ENCODE results near the gene PPFIA2. TPM values are rescaled to one million over a fixed set of nuclear protein-coding genes. Genes with fewer than 3 reads are reported as not detected.
"Not testable (repeated sequence)": the region's sequence is repeated elsewhere in the genome, so short reads cannot be mapped to it uniquely, and the experiment has no call there.

PPFIA2 gene
- total RNA-seq, 2 donors from 2014 or later, result not detected

DNA sequence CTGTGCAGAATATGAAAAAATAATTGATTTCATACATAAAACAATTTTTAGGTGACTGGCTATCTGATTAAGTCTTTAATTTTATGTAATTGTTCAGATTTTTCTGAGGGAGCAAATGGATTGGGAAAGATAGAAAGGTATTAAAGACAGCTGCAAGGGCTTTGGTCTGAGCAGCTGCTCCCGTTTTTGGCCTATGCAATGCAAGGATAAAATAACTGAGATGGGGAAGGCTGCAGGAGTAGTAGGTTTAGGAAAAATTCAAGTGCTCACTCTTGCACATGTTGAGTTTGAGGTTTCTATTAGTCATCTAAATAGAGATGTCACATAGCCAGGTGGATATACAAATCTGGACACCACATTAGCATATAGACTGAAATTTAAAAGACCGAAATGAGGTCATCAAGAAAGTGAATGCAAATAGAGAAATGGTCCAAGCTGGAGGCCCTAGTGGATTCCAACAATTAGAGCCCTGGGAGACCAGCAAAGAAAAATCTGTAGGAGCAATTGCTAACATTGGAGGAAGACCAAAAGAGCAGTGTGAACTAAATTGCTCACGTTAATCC, 144.0 kb downstream of the PPFIA2 start:
- no peak overlapping the region for H3K27ac Mint-ChIP-seq
- no peak for ATAC-seq (replicated peaks)
- no peak overlapping the region for H3K4me3 Mint-ChIP-seq
- H3K36me3 Mint-ChIP-seq (ENCODE audit: low read depth), result no peaks in the 10 kb centered on the region
- peaks cover 3% of the 10 kb centered on the region for H3K27me3 Mint-ChIP-seq
- no peaks in the 10 kb centered on the region for H3K4me1 Mint-ChIP-seq
- no peaks in the 10 kb centered on the region for H3K9me3 Mint-ChIP-seq

DNA sequence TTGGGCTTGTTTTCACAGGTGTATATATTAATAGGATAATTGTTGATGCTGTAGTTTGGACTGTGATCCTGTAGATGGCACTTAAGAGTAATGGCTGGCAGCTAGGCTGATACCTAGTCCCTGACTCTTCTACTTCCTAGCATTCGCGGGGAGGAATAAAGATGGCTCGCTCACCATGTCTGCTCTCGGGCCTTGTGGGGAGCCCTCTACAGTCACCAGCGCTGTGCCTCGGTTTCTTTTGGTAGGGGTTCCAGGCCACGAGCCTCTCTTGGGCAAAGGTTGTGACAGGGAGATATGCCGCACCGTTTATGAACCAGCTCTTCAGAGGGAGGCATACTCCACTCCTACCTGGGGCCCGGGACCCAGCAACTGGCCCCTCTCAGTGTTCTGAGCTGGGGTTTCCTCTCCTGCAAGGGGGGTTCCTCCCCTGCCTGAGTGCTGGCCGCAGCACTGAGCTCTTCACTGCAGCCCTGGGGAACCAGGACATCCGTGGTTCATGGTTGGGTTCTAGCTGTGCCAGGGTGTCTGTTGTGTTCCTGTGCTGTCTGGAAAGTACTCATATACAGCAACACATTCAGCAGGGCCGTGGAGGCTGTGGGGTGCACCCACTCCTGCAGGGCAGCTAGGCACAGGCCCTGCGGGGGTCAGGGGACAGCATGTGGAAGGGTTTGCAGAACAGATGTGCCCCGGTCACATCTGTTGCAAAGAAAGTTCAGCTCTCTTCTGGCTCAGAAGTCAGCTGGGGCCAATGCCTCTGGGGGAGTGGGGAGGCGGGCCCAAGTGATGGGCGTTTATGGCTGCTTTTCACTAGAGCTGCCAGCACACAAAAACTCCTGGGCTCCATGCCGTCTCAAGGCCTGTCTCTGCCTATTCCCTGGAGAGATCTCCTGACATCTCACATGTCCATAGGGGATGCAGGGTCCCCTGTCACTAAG, 147.9 kb downstream of the PPFIA2 start:
- no peak for ATAC-seq (replicated peaks)
- H3K36me3 Mint-ChIP-seq (ENCODE audit: low read depth), result no peaks in the 10 kb centered on the region
- no peak overlapping the region for H3K27ac Mint-ChIP-seq
- no peaks in the 10 kb centered on the region for H3K9me3 Mint-ChIP-seq
- H3K27me3 Mint-ChIP-seq, result peaks cover 3% of the 10 kb centered on the region
- H3K4me3 Mint-ChIP-seq, result no peak overlapping the region
- H3K4me1 Mint-ChIP-seq, result no peaks in the 10 kb centered on the region

DNA sequence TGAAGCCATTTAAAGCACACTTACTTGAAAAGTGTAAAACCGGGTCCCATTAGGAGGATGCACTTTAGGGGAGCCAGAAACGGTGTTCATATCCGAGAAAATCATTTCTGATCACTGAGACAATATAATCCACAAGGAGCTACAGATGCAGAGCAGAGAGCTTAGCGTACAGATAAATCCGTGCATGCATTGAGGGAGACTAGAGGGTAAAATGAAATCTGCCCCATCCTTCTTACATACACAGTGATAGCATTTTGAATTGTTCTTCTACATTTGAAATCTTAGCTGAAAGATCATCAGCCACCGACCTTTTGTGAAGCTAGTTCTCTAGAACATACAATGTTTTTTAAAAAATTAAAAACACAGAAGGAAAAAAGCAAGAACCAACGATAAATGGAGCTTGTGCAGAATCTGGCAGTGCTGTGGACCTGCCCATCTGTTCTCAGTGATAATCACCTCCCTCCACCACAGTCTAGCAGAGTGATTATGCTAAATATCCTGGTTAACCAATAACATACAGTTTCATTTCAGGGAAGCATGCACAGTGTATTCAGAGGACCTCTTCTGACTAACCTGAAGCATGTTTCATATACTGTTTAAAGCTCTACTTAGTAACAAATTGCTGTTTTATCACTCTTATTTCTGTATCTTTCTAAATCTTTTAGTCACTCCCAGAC, 161.1 kb downstream of the PPFIA2 start:
- Mint-ChIP-seq H3K4me3 (no peak overlapping the region), H3K27me3 (peaks cover 3% of the 10 kb centered on the region), H3K4me1 (no peaks in the 10 kb centered on the region), H3K36me3 (ENCODE audit: low read depth) (no peaks in the 10 kb centered on the region), H3K9me3 (no peaks in the 10 kb centered on the region), H3K27ac (no peak overlapping the region)
- ATAC-seq (replicated peaks), result no peak

DNA sequence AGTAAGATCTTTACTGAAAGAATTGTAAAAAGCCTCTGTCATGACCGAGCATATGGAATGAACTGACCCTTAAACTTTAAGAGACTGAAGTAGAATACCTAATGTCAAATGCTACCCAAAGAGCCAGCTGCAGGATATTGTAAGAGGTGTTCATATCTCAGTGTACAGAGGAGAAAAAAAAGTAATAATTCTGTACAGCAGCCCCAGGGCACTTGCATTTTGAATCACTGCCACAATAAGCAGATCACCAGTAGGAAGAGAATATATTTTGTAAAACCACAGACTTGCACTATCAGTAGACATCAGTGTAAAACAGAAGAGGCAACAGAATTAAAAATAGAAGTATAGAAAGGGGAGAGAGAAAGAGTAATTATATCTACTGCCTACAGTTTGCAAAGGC, 162.6 kb downstream of the PPFIA2 start:
- no peak for ATAC-seq (replicated peaks)
- Mint-ChIP-seq H3K4me3 (no peak overlapping the region), H3K4me1 (no peaks in the 10 kb centered on the region), H3K27me3 (peaks cover 3% of the 10 kb centered on the region), H3K27ac (no peak overlapping the region), H3K9me3 (no peaks in the 10 kb centered on the region), H3K36me3 (ENCODE audit: low read depth) (no peaks in the 10 kb centered on the region)

DNA sequence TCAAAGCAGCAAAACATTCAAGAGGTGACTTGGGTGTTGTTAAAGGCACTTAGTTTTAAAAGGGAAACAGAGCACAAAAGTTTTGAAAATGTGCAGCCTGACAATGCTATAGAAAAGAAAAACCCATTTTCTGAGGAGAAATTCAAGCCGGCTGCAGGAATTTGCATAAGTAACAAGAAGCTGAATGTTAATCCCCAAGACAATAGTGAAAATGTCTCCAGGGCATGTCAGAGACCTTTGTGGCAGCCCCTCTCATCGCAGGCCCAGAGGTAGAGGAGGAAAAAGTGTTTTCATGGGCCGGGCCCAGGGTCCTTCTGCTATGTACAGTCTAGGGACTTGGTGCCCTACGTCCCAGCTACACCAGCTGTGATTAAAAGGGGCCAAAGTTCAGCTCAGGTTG, 167.9 kb downstream of the PPFIA2 start:
- Mint-ChIP-seq H3K27ac (no peak overlapping the region), H3K36me3 (ENCODE audit: low read depth) (no peaks in the 10 kb centered on the region), H3K9me3 (peaks cover 6% of the 10 kb centered on the region), H3K27me3 (peaks cover 3% of the 10 kb centered on the region), H3K4me3 (no peak overlapping the region), H3K4me1 (no peaks in the 10 kb centered on the region)
- no peak for ATAC-seq (replicated peaks)

DNA sequence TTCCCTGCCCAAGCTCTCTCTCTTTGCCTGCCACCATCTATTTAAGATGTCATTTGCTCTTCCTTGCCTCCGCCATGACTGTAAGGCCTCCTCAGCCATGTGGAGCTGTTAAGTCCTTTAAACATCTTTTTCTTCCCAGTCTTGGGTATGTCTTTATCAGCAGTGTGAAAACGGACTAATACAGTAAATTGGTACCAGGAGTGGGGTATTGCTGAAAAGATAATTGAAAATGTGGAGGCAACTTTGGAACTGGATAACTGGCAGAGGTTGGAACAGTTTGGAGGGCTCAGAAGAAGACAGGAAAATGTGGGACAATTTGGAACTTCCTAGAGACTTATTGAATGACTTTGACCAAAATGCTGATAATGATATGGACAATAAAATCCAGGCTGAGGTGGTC, 168.4 kb downstream of the PPFIA2 start:
- ATAC-seq (replicated peaks); H3K9me3 Mint-ChIP-seq; H3K4me1 Mint-ChIP-seq; H3K36me3 Mint-ChIP-seq (ENCODE audit: low read depth); H3K27me3 Mint-ChIP-seq; H3K27ac Mint-ChIP-seq; H3K4me3 Mint-ChIP-seq: not testable (repeated sequence)

DNA sequence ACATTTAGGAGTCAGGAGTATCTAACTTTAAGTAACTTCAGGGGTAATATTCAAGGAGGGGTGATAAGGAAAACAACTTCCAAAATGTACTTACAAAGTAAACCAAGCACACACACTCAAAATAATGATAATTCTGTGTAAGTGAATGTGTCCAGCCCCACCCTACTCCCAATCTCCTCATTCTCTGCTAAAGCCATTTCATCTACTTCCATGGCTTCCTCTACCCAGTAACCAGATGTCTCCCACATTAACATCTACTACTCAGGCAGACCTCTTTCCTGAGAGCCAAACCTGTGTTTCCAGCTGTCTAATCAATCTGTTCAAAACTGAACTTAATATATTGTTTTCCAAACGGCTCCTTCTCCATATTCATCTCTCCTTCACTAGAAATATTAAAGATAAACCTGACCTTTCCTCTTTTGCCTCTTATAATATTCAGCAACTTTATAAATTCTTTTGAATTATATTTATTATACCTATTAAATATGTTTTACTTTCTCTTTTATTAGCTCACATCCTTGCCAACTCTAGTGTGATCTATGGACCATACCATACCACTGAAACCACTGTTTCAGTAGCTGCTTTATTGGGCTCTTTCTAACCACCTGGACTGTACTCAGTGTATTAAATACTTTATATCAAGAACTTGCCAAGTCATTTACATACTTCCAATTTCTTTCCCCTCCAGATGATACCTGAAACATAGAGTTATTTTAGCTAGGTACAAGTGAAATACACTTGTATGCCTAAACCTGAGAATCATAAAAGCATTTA, 170.7 kb downstream of the PPFIA2 start:
- H3K9me3 Mint-ChIP-seq, result peaks cover 6% of the 10 kb centered on the region

DNA sequence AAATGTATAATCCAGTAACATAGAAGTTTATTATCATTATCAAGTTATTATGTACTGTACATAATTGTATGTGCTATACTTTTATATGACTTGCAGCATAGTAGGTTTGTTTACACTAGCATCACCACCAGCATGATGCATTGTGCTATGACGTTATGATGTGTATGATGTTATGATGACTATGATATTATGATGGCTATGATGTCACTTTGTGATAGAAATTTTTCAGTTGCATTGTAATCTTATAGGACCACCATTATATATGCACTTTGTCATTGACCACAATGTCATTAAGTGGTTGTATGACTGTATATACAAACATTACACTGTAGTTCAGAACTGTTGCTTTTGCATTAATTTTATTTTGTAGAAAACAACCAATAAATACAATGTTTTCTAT, 173.4 kb downstream of the PPFIA2 start:
- no peaks in the 10 kb centered on the region for H3K4me1 Mint-ChIP-seq
- no peak overlapping the region for H3K4me3 Mint-ChIP-seq
- H3K36me3 Mint-ChIP-seq (ENCODE audit: low read depth), result no peaks in the 10 kb centered on the region
- no peaks in the 10 kb centered on the region for H3K27me3 Mint-ChIP-seq
- H3K27ac Mint-ChIP-seq, result no peak overlapping the region
- H3K9me3 Mint-ChIP-seq, result peaks cover 3% of the 10 kb centered on the region
- ATAC-seq (replicated peaks), result no peak

More for the DNA sequence above, 170.7 kb downstream of the PPFIA2 start:
- no peaks in the 10 kb centered on the region for H3K36me3 Mint-ChIP-seq (ENCODE audit: low read depth)
- no peak overlapping the region for H3K27ac Mint-ChIP-seq
- H3K4me1 Mint-ChIP-seq, result no peaks in the 10 kb centered on the region
- no peak overlapping the region for H3K4me3 Mint-ChIP-seq
- no peak for ATAC-seq (replicated peaks)
- no peaks in the 10 kb centered on the region for H3K27me3 Mint-ChIP-seq

DNA sequence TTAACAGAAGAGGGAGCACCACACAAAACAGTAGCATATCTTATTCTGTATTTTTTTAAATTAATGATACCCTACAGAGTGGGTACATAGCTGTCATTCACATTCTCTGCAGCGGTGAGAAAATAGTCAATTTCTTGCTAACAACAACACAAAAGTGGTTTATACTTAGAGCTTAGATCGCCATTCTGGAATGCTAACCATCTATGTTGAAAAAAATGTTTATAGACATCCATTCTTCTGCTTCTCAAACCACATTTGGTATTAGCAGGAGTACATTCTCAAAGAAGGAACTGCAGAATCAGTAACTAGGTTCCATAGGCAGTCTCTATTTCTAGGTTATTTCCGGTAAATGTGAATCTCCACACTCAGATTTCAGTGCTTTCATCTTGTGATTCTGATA, 185.9 kb downstream of the PPFIA2 start:
- Mint-ChIP-seq H3K36me3 (ENCODE audit: low read depth) (no peaks in the 10 kb centered on the region), H3K4me3 (no peak overlapping the region), H3K27ac (no peak overlapping the region), H3K27me3 (no peaks in the 10 kb centered on the region), H3K4me1 (no peaks in the 10 kb centered on the region), H3K9me3 (no peaks in the 10 kb centered on the region)
- ATAC-seq (replicated peaks), result no peak

DNA sequence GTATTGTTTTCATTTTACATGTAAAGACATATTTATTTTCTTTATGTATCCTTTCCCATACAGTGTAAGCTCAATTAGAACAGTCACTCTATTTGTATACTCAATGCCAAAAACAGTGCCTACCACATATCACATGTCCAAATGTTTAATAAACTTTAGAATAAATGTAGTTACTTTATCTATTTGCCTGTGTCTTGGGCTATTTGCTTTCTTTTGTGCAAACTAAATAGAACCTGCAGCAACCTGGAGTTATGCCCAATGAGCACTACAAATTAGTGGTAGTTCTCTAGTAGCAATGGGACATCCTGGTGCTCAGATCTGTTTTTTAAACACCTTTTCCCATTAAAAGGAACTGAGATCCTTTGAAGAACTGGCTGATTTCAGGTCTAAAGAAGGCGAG, 186.7 kb downstream of the PPFIA2 start:
- H3K36me3 Mint-ChIP-seq (ENCODE audit: low read depth), result no peaks in the 10 kb centered on the region
- no peaks in the 10 kb centered on the region for H3K27me3 Mint-ChIP-seq
- no peak overlapping the region for H3K27ac Mint-ChIP-seq
- no peak overlapping the region for H3K4me3 Mint-ChIP-seq
- no peaks in the 10 kb centered on the region for H3K9me3 Mint-ChIP-seq
- H3K4me1 Mint-ChIP-seq, result no peaks in the 10 kb centered on the region
- no peak for ATAC-seq (replicated peaks)

DNA sequence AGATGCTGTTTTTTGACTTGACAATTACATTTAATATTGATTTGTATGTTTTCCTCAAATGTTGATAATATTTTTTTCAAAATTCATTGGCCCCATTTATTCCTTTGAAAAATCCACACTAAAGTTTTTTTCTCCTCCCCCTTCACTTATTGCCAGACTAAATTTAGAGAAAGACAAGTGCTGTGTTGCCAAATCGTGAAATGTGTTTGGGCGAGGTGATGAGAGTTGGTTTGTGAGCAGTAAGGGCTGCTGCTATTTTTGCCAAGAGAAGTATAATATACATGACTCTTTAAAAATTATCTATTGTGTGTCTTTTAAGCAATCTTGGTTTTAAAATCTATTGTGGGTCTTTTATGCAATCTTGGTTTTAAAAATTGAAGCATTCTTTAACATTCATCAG, 188.9 kb downstream of the PPFIA2 start:
- H3K27ac Mint-ChIP-seq, result no peak overlapping the region
- ATAC-seq (replicated peaks), result no peak
- no peak overlapping the region for H3K4me3 Mint-ChIP-seq
- no peaks in the 10 kb centered on the region for H3K9me3 Mint-ChIP-seq
- no peaks in the 10 kb centered on the region for H3K27me3 Mint-ChIP-seq
- H3K36me3 Mint-ChIP-seq (ENCODE audit: low read depth), result no peaks in the 10 kb centered on the region
- H3K4me1 Mint-ChIP-seq, result no peaks in the 10 kb centered on the region

DNA sequence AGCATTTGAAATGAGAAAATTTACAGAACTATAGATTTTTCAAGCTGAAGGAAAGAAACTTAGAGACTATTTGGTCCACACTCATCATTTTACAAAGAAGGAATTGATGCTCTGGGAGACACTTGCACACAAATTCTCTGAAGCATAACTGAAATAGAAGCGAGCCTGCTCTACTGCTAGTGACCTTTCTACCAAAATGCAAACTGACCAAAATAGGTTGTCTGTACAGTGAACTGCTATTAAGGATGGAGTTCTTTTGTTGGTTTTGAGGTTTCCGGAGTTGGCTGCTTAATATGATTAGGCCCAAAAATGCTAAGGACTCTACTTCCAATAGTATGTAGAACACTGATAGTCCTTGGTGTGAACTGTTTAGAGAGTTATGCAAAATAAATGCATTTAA, 194.9 kb downstream of the PPFIA2 start:
- no peaks in the 10 kb centered on the region for H3K4me1 Mint-ChIP-seq
- no peak overlapping the region for H3K27ac Mint-ChIP-seq
- ATAC-seq (replicated peaks), result no peak
- no peak overlapping the region for H3K4me3 Mint-ChIP-seq
- no peaks in the 10 kb centered on the region for H3K9me3 Mint-ChIP-seq
- H3K27me3 Mint-ChIP-seq, result no peaks in the 10 kb centered on the region
- H3K36me3 Mint-ChIP-seq (ENCODE audit: low read depth), result no peaks in the 10 kb centered on the region

DNA sequence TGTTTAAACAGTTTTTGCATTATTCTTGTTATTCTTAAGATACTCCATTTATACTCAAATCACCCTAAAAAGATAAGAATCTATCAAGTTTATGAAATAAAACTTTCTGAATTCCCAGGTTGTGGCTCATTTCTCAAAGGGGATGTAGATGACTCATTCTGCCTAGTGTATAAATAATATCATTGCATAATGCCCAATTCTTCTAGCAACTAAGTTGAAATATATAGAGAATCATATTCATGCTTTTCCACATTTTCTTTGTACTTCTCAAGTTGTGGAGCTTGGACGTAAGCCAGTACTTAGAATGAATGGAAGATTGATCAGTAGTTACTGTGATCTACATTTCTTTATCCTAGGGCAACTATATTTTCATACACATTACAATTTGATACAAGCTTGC, 201.1 kb downstream of the PPFIA2 start:
- Mint-ChIP-seq H3K4me3 (no peak overlapping the region), H3K36me3 (ENCODE audit: low read depth) (no peaks in the 10 kb centered on the region), H3K27me3 (no peaks in the 10 kb centered on the region), H3K4me1 (no peaks in the 10 kb centered on the region), H3K9me3 (no peaks in the 10 kb centered on the region), H3K27ac (no peak overlapping the region)
- no peak for ATAC-seq (replicated peaks)

DNA sequence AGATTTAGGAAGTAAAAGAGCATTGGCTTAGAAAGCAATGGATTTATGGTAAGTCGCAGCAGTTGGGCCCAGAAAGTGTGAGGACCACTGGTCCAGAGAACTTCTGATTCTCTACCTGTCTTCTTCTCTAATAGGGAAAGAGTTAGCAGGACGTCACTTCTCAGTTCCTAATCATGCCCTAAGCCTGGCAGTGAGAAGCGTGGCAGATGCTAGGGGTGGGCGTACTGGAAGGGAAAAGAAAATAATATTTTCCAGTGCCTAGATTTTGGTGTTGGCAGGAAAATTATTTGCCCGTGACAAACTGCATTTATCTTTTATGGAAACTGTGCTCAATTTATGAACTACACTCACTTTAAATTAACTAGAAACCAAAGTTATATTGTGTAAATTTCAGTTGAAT, 212.3 kb downstream of the PPFIA2 start:
- H3K9me3 Mint-ChIP-seq, result no peaks in the 10 kb centered on the region
- no peak overlapping the region for H3K4me3 Mint-ChIP-seq
- H3K36me3 Mint-ChIP-seq (ENCODE audit: low read depth), result no peaks in the 10 kb centered on the region
- no peak overlapping the region for H3K27ac Mint-ChIP-seq
- no peaks in the 10 kb centered on the region for H3K4me1 Mint-ChIP-seq
- no peaks in the 10 kb centered on the region for H3K27me3 Mint-ChIP-seq
- ATAC-seq (replicated peaks), result no peak
